ENCODE measurements around the gene TPRG1L.

DNA sequence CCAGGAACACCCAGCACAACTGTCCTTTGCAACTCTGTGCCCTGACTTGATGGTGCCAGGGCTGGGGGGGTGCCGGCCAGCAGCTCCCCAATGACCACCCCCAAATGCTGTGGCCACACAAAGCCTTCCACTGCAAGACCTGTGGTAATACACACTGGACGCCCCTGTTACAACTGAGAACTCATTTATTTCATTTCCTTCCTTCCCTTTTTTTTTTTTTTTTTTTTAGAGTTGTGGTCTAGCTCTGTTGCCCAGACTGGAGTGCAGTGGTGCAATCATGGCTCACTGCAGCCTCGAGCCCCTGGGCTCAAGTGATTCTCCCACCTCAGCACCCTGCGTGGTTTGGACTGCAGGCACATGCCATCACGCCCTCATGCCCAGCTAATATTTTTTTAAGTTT is 52.7 kb downstream of the TPRG1L start:
- TF ChIP-seq, protein P1, sequence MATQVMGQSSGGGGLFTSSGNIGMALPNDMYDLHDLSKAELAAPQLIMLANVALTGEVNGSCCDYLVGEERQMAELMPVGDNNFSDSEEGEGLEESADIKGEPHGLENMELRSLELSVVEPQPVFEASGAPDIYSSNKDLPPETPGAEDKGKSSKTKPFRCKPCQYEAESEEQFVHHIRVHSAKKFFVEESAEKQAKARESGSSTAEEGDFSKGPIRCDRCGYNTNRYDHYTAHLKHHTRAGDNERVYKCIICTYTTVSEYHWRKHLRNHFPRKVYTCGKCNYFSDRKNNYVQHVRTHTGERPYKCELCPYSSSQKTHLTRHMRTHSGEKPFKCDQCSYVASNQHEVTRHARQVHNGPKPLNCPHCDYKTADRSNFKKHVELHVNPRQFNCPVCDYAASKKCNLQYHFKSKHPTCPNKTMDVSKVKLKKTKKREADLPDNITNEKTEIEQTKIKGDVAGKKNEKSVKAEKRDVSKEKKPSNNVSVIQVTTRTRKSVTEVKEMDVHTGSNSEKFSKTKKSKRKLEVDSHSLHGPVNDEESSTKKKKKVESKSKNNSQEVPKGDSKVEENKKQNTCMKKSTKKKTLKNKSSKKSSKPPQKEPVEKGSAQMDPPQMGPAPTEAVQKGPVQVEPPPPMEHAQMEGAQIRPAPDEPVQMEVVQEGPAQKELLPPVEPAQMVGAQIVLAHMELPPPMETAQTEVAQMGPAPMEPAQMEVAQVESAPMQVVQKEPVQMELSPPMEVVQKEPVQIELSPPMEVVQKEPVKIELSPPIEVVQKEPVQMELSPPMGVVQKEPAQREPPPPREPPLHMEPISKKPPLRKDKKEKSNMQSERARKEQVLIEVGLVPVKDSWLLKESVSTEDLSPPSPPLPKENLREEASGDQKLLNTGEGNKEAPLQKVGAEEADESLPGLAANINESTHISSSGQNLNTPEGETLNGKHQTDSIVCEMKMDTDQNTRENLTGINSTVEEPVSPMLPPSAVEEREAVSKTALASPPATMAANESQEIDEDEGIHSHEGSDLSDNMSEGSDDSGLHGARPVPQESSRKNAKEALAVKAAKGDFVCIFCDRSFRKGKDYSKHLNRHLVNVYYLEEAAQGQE (IDR thresholded peaks at IDR 0.05; ENCODE audit: insufficient read depth in 1 of 2, low read depth in 2 of 2, low read length in 2 of 2) = no peak
- no peak for TF ChIP-seq POLR2AphosphoS5 (IDR thresholded peaks at IDR 0.05; ENCODE audit: low read depth, low read length)
- TF ChIP-seq SIN3A (IDR thresholded peaks at IDR 0.05; ENCODE audit: borderline replicate concordance, insufficient read depth, low read length) = no peak

Measured in PFSK-1 (cell line).